ENCODE measurements around the gene MC3R.

DNA sequence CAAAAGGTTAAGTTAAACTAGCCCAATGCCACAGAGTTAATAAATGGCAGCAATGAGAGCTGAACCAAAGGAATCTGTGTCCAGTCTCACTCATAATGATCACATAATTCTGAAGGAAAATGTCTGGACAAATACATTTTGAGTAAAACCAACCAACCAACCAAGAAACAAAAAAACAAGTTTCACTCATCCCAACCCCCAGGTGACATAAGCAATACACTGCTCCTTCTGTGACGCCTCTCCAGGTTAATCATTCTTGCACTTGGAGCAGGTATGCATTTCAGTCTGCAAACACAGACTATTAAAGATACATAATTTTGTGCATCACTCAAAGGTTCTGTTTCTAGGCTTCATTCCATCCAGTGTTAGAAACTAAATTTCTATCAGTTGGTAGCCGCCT is 35.2 kb upstream of the MC3R start:
- TF ChIP-seq EZH2 (IDR thresholded peaks at IDR 0.05), result no peak
- TF ChIP-seq, protein P1, sequence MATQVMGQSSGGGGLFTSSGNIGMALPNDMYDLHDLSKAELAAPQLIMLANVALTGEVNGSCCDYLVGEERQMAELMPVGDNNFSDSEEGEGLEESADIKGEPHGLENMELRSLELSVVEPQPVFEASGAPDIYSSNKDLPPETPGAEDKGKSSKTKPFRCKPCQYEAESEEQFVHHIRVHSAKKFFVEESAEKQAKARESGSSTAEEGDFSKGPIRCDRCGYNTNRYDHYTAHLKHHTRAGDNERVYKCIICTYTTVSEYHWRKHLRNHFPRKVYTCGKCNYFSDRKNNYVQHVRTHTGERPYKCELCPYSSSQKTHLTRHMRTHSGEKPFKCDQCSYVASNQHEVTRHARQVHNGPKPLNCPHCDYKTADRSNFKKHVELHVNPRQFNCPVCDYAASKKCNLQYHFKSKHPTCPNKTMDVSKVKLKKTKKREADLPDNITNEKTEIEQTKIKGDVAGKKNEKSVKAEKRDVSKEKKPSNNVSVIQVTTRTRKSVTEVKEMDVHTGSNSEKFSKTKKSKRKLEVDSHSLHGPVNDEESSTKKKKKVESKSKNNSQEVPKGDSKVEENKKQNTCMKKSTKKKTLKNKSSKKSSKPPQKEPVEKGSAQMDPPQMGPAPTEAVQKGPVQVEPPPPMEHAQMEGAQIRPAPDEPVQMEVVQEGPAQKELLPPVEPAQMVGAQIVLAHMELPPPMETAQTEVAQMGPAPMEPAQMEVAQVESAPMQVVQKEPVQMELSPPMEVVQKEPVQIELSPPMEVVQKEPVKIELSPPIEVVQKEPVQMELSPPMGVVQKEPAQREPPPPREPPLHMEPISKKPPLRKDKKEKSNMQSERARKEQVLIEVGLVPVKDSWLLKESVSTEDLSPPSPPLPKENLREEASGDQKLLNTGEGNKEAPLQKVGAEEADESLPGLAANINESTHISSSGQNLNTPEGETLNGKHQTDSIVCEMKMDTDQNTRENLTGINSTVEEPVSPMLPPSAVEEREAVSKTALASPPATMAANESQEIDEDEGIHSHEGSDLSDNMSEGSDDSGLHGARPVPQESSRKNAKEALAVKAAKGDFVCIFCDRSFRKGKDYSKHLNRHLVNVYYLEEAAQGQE (IDR thresholded peaks at IDR 0.05; ENCODE audit: low read depth), result no peak
- TF ChIP-seq, protein P2, sequence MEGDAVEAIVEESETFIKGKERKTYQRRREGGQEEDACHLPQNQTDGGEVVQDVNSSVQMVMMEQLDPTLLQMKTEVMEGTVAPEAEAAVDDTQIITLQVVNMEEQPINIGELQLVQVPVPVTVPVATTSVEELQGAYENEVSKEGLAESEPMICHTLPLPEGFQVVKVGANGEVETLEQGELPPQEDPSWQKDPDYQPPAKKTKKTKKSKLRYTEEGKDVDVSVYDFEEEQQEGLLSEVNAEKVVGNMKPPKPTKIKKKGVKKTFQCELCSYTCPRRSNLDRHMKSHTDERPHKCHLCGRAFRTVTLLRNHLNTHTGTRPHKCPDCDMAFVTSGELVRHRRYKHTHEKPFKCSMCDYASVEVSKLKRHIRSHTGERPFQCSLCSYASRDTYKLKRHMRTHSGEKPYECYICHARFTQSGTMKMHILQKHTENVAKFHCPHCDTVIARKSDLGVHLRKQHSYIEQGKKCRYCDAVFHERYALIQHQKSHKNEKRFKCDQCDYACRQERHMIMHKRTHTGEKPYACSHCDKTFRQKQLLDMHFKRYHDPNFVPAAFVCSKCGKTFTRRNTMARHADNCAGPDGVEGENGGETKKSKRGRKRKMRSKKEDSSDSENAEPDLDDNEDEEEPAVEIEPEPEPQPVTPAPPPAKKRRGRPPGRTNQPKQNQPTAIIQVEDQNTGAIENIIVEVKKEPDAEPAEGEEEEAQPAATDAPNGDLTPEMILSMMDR (IDR thresholded peaks at IDR 0.05 in 2 of 3, conservative IDR thresholded peaks at IDR 0.05 in 1 of 3; ENCODE audit: borderline replicate concordance in 1 of 3, insufficient read depth in 1 of 3, low read depth in 2 of 3, low read length in 2 of 3), result no peak
- TF ChIP-seq ELF1 (IDR thresholded peaks at IDR 0.05; ENCODE audit: borderline replicate concordance, low read depth), result no peak
